SIG-M5 (cell line): ENCODE results near the gene FRMD4A.
"Not testable (repeated sequence)": the region's sequence is repeated elsewhere in the genome, so short reads cannot be mapped to it uniquely, and the experiment has no call there.

ENCODE experiments used
- DNase-seq: peaks from one replicate; lab custom pipeline; 2025; lab: John Stamatoyannopoulos, UW

FRMD4A gene

DNA sequence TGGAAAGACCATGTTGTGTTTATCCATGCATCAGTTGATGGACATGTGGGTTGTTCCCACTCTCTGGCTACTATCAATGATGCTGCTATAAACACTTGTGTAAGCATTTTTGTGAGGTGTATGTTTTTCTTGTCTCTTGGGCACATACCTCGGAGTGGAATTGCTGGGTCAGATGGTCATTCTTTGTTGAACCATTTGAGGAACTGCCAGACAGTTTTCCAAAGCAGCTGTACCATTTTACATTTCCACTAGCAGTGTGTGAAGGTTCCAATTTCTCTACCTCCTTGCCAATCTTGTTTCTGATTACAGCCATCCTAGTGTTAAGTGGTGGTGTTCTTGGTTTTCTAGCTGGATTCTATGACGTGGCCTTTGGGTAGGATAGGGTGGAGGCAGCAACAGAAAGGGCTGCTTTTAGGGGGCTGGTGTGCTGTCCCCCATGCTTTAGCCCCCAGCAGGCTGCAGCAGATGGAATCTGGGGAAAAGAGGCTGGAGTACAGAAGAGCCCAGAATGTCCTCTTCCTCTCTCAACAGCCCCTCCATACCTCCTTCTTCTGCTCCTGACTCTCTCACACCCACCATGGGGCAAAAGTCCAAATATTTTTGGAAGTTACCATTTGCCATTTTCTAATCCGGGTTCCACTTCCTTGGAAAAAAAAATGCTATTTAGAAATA is 352.7 kb downstream of the FRMD4A start:
- DNase-seq, result no peak

DNA sequence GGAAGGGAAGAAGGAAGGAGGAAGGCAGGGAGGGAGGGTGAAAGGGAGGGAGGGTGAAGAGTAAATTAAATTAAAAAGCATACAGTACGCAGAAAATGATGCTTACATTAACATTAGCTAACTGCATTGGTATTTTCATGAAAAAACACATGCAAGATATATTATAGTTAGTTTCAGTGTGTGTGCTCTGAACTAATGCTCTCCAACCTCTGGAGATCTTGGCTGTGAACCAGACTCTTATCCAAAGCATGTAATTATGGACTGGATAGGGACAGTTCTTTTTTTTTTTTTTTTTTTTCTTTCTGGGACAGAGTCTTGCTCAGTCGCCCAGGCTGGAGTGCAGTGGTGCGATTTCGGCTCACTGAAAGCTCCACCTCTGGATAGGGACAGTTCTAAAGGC is 357.0 kb downstream of the FRMD4A start:
- no peak for DNase-seq

DNA sequence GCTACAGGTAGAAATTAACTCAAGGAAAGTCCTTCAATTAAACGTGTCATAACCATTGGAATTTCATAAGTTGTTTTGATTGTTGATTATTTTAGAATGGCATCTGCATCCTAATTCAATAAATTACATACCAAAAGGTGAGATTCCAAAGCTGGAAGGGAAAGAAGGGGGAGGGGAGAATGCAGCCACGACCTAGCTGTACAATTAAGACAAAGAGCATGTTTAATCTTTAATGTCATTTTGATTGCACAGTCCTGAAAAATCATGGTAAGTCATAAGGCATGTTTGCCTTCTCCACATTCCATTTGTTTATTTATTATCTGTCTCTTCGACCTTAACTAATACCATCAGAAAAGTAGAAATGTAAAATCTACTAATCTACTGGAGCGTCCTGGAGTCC is 358.1 kb downstream of the FRMD4A start:
- DNase-seq, result no peak

DNA sequence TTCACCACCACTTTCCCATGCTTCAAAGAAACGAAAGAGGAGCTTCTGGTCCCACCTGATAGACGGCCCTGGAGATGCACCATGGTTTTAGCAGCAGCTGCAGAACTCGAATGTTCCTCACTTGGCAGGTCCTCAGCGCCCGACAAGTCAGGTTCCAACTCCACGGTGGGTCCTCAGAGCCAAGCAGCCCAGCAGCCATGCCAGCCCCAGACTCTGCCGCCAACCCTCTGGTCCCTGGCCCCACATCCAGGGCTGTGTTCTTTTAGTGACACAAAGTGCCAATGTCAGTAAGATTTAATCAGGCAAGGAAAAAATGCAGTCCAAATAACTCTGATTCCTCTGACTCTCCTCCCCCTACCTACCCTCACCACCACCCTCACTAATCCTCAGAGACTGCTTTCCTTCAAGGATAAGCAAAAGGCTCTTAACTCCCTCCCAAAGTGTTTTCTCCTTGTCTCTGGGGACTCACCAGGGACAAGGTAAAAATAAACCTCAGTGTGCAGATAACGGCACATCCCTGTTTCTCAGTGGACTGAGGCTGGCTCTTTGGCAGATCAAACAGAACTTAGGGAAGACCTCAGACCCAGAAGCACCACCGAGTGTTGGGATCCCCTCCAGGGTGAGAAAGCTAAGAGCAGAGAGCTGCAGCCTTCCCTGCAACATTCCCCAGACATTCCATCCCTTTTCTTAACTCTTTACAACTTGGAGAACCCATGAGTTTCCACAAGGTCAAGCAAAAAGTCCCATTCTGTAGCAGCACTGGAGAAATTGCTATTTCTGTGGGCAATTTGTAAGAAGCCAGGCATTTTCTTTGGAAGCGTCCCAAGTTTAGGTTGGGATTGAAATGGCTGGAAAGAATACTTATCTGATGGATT is 358.9 kb downstream of the FRMD4A start:
- no peak for DNase-seq

DNA sequence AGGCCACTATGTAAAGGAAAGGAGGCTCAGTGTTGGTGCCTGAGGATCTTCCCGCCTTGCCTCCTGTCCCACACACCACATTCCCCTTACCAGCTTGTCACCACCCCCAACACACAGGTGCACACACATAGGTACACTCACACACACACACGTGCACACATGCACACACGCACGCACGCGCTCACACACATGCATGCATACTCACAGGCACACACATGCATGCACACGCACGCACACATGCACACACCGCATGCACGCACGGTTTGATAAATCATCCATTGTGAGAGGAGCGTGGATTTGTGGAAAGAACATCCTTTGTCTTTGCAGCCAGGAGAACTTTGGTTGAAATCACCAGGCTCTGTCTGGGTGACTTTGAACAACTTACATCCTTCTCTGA is 359.8 kb downstream of the FRMD4A start:
- no peak for DNase-seq

DNA sequence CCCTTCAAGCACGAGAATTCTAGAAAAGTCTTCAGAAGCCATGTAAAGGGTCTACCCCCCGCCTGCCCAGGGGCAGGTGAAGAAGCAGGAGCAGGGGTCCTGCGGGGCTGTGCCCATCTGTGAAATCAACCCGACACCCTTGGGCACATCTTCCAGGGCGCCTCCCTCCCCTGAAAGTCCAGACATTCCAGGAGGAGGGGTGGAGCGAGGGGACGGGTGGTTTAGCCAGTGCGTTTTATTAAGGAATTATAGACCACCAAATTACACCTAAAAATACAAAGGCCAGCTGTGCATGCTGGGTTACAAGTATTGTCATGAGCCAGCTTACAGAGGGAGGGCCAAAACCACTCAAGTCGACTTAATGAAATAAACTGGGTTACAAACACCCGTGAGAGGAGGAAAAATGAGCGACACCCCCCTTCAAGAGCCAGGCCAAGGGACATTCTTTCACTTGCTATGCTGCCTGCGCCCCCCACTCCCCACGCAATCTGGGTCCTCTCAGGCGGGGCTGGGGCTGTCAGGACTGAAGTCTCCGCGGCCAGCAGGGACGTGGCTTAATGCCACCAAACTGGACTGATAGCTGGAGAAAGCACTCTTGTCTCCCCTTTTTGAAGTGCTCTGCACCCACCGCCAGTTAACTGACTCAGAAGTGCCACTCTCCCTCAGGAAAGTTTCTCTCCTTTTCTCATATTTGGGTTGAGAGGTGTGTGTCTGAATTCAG is 360.3 kb downstream of the FRMD4A start:
- no peak for DNase-seq

DNA sequence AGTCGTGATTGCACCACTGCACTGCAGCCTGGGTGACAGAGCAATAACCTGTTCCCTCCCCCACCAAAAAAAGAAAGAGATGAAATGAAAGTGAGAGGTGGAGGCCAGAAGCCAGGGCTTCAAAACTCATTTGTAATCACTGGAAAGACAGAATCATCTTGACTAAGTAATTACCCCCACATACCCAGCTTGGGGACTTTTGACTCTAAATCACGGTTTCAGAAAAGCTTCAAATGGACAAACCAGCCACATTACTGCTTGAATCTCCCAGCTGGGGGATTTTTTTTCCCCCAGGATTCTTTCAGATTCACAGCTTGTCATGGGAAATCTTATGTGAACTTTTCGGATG is 361.0 kb downstream of the FRMD4A start:
- DNase-seq, result no peak

DNA sequence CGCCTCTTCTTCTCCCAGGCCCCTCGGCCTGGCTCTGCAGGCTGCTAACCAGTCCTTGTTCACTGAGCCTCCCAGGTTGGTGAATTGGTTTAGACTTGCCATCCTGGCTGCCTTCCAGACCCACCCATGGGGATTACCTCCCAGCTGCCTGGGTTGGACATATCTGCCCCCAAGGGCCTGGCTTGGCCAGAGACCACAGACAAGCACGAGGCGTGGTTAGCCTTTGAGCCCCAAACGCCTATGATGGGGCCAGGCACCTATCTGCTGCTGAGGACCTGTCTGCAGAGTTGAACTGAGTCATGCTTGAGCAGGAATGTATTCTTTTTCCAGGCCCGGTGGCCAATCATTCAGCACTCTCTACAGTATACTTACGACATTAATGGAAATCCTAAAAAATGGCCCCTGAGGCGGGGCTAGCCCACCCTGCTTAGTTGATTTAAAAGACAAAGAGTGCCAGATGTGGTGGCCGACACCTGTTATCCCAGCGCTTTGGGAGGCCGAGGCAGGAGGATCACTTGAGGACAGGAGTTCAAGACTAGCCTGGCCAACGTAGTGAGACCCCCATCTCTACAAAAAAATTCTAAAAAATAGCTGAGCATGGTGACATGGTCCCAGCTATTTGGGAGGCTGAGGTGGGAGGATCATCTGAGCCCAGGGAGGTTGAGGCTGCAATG is 361.5 kb downstream of the FRMD4A start:
- DNase-seq, result no peak

DNA sequence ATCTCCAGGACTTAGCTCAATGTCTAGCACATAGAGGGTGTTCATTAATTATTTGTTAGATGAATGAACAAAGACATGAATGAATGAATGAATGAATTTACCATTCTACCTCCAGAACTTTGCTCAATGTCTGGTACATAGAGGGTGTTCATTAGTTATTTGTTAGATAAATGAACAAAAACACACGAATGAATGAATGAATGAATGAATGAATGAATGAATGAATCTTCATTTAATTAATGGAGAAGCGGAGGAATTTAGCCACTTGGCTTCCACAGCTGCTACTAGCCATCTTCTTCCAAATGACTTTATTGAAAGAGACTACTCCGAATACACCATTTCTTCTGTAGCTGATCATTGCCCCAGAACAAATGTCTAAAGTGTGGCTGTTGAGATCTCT is 368.9 kb downstream of the FRMD4A start:
- DNase-seq, result no peak

DNA sequence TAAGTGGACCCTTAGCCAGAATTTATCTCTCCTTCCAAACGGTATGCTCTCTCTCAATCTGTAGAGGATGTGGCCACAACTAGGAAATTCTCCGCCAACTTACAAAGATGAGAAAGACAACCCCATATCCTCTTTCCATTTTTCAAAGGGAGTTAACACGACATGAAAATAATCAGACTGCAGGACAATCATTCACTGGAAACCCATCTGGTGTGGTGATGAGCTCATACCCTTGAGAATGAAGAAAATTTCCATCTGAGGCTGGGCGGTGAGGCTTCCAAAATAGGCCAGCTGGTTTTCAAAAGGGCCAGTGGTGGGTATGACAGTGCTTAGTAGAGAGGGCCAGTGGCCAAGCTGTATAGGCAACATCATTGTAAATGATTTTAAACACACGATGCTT is 369.6 kb downstream of the FRMD4A start:
- DNase-seq, result no peak

DNA sequence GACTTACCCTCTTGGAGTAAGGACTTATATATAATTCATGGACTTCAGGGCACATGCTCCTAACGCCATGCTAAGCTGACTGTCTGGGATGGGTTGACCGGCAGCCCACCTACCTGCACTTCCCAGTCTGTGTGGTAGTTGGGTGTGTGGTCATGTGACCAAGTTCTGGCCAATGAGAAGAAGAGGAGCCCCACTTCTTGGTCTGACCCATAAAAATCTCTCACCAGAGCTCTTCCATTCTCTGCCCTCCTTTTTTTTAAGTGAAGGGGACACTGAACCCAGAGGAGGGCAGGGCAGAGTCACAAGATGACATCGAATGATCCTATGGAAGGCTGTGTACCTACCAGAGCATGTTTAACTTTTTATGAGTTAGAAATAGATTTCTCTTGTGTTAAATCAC is 370.1 kb downstream of the FRMD4A start:
- DNase-seq, result no peak

DNA sequence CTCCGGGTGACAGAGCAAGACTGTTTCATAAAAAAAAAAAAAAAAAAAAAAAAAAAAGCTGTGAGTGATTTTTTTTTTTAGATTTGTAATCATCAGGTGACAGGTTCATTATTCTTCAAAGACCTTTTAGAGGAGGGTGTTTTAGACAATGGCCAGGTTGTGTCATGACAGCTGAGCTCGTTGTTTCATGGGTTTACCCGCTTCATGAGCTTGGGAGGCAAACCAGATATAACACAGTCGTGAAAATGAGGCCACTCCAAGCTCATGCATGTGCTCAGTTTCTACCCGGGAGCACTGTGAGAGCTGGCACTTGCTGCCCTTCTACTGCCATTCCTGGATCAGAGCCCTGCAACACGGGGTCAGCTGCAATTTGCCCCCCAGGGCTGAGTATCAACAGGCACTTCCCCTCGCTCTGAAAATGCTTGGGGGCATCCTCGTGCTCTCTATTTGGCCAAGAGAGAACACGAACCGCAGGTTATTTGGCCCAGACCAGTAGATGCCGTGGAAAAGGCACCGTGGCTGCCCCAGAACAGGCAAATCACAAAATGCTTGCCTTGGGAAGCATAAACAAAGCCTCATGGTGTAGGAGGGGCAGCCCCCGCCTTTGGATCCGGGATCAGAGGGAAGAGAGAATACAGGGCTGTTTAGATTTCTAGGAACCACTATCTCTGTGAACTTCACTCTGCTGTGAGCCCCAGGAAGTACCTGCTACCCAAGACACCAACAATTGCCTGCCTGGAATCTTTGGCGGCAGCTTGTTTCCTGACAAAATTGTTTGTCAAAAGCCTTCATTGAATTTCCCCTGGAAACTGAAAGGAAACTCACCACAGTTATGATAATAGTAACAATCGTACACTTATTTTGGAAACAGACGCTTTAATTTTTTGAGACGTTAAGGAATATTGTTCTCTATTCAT is 371.0 kb downstream of the FRMD4A start:
- DNase-seq, result no peak

DNA sequence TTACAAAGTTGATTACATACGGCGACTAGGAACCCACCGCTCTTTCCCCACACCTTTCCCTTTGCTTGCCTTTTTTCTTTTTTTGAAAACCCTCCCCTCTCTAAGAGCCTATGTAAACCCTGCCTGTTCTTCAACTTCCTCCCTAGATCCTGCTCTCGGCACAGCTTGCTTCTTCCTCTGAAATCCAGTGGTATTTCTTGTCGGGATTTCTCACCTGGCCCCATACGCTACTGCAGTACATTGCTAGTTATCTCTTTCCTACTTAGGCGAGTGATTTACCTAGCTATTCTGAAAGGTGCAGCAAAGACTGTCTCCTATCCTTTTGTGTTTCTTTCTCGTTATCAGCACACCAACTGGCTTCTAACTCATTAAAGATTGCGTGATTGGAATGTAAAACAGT is 372.9 kb downstream of the FRMD4A start:
- DNase-seq, result no peak

DNA sequence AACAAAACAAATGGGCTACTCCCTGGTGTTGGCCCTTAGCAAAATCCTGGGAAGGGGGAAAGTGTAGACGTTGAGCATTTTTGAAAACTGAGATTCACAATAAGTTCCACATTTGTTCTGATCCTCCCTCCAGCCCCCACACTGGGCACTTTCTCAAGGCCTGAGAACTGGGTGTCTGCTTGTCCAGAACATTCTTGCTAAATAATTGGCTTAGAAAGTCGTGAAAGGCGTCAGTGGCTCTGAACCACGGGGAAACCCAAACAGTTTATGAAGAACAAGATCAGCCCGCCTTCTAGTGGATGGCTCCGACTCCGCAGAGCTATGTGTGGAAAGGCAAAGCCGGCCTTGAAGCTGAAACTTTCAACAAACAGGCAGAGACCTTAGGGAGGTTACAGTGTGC is 373.9 kb downstream of the FRMD4A start:
- DNase-seq, result no peak

DNA sequence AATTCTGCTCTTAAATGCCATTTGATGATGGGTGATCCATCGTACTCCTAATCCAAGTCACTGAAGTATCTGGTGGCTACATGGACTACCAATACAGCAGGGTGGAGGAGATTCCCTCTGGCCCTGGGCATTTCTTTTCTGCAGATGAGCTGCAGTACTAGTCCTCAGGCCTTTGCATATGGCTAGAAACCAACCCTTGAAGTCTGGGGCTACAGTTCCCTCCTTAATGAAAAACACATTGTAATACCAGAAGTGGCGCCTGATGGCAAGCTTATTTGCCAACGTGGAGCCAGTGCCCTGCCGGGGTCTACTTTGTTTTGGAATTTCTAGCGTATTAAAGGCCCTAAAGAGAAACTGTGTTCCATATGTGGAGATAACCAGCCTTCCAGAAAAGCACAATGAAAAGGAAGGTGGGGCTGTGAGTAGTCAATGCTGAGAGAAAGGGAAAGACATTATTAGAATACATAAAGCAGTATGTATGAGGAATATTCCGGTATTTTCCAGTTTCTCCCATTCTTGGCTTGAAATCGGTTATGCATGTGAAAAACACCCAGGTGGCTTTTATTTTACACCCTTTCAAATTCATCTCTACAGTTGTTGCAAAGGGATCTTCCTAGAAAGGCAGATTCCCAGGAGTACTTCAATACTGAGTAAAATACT is 375.2 kb downstream of the FRMD4A start:
- DNase-seq, result no peak

DNA sequence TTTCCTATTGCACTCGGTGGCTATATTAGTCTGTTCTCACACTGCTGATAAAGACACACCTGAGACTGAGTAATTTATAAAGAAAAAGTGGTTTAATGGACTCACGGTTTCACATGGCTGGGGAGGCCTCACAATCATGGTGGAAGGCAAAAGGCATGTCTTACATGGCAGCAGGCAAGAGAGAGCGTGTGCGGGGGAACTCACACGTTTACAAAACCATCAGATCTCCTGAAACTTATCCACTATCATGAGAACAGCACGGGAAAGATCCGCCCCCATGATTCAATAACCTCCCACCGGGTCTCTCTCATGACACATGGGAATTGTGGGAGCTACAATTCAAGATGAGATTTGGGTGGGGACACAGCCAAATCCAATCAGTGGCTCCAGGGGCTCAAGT is 376.5 kb downstream of the FRMD4A start:
- DNase-seq, result not testable (repeated sequence)

DNA sequence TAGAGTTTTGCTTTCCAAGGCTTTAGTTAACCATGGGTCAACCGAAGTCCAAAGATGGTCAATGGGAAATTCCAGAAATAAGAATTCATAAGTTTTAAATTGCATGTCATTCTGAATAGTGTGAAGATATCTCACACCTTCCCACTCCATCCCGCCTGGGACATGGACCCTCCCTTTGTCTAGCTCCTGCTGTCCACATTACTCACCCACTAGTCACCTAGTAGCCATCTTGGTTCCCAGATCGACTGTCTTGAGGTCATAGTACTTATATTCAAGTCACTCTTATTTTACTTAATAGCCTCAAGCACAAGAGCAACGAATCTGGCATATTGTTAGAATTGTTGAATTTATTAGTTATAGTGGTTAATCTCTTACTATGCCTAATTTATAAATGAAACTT is 377.4 kb downstream of the FRMD4A start:
- DNase-seq, result no peak

DNA sequence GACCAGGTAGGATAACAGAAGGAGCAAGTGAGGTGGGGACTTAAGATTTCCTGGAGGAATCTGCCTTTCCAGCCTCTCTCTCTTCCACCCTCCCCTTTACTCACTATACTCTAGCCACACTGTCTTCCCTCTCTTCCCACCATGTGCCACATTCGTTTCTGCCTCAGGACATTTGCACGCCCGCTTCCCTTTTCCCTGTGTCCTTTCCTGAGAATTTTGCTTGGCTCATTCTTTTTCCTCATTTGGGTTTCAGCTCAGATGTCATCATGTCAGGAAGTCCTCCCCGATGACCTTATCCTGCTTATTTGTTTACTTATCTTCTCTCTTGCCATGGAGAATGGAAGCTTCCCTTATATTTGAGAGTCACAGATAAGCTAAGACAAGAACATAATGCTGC is 380.2 kb downstream of the FRMD4A start:
- DNase-seq, result no peak

DNA sequence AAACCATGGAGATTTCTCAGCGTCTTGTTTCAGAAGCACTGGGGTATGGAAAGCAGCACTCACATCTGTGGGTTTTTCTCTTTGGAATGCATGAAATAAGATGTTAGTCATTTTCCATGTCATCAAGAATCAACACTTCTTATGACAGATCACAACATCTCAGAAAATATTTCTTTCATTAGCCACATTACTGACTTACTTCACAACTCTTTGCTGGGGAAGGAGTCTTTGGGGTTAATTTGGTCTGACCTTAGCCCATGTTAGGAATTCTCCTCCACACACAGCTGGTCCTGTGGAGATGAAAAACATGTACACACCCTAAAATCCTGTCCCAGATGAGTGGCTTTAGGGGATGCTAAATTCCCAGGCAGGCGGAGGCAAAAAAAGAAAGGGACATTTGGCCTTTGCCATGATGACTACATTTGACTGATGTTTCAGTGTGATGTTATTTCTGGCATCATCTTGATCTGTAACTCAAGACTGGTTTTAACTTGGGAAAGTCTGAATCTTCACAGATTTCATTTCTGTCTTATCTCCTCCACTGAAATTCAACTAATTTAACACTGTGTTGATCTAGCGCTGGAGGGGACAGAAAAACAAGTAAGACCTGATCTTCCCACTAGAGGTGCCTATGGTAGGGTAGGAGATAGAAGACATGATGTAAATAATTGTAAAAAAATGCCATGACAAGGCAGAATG is 380.7 kb downstream of the FRMD4A start:
- DNase-seq, result no peak

DNA sequence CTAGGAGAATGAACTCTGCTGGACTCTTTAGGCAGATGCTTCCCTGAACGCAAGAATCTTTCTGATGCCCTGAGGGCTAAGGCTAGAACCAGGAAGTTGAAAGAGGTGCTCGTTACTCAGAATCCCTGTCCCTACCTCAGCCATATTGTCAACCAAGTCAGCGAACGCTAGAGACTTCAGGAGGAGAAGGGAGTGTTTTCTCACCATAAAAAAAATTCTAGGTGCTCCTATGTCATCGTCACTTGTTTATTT is 384.6 kb downstream of the FRMD4A start:
- no peak for DNase-seq
